Activated CD4-positive, alpha-beta T cell treated with anti-CD3 and anti-CD28 coated beads for 4 hours (primary cell): ENCODE data around the gene VPS41.

Experiments used
- DNase-seq, 2 donors: peaks; one replicate each; pipeline ENCODE4 v3.0.0-alpha.2; 2020

Gene VPS41

DNA sequence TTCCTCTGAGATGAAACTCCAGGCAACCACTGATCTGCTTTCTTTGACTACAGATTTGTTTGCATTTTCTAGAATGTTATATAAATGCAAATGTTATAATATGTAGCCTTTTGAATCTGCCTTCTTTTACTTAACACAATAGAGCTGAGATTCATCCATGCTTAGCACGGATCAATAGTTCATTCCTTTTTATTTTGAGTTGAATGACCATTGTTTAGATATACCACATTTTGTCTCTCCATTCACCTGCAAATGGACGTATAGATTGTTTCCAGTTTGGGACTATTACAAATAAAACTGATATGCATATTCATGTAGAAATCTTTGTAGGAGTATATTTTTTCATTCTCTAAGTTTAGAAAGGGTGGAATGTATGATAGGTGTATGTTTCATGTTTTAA lies 57.7 kb downstream of the VPS41 start:
- DNase-seq: no peak

DNA sequence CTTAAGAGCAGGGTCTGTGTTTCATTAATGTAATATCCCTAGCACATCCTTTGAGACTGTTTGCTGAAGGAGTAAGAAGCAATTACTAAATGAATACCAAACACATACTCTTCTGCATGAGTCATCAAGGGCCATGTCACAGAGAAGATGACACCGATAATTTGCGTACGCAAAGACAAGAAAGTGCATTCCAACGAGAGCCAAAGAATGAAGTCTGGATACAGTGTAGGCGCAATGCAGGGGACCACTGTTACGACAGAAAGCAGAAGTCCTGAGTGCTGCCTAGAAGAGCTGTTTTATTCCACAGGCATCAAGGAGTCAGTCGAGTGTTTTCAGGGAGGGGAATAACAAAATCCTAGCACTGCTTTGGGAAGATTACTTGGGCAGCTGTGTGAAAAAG lies 62.7 kb downstream of the VPS41 start:
- DNase-seq: no peak

DNA sequence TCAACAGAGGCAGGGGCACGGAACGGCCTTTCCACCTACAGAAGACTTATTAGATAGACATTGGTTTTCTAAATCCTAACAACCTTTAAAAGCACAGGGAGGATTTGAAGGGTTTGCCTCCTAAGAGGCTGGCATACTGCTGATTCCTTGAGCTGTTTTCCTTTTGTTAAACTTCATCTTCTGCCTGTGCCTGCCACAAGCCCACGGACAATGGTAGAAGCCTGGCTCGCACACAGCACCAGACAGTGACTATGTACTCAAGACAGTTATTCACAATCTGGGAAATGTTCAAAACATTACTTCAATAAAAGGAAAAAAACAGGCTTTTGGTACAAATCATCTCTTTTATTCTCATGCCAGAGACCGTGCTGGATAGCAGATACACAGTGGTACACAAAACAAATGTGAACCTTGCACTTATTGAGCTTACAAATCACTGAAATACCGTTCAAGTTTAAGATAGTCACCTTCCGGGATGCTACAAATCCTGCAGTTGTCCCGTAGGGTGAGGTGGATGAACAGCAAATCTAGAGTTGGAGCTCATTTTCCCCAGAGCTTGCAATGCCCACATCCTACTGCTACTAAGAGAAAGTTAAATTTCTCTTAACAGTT lies 63.9 kb downstream of the VPS41 start:
- no peak for DNase-seq

GRCh38 chr7:38842746-38843145 lies 66.2 kb downstream of the VPS41 start:
- no peak for DNase-seq

DNA sequence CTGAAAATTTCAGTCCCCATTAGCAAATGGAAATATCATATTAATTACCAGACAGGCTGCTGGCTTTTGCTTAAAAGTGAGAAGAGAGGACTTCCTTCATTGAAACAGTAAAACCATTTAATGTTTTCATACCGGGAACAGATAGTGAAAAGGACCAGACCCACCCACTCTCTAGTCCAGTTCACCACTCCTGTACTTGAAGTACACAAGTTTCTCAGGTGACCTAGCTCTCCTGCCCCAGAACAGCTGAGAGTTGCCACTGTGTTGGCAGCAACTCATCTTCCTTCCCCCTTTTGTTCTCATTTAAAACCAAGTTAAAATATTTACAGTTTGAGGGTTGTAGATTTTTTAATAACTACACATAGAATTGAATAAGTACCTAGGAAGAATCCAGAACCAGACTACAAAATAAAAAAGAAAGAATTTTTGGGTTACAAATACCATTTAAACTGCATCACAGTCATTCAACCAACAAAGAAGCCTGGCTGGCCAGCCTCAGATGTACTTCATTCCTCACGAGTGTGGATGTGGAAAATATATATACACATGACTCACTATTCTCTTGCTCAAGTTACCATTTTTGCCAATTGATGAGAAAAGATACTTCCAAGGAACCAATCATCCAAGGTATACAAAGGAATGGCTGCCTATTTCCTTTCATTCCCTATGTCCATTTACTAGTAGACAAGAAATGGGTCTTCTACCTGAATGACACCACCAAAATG lies 68.1 kb downstream of the VPS41 start:
- DNase-seq: no peak

DNA sequence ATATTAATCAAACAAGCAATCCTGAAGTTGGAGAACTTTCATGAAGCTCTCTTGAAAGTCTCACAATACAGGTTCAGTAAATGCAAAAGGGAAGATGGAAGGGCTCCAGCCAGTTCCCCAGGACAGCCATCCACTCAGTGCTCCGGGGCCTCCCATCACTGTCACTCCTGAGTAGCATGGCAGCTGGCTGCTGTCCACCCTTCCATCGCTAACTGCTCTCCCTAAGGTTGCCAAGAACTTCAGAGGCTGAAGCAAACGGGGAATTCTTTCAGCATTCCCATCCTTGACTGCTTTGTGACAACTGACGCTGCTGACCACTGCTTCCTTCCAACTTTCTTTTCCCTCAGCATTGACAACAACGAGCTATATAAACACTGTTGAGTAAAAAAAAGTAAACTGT lies 69.1 kb downstream of the VPS41 start:
- no peak for DNase-seq

- no peak for DNase-seq
Measured at GRCh38 chr7:38838725-38839385, 70.1 kb downstream of the VPS41 start.

- no peak for DNase-seq
Measured at GRCh38 chr7:38834357-38834756, 74.6 kb downstream of the VPS41 start.

- no peak for DNase-seq
Measured at GRCh38 chr7:38833329-38833728, 75.7 kb downstream of the VPS41 start.

DNA sequence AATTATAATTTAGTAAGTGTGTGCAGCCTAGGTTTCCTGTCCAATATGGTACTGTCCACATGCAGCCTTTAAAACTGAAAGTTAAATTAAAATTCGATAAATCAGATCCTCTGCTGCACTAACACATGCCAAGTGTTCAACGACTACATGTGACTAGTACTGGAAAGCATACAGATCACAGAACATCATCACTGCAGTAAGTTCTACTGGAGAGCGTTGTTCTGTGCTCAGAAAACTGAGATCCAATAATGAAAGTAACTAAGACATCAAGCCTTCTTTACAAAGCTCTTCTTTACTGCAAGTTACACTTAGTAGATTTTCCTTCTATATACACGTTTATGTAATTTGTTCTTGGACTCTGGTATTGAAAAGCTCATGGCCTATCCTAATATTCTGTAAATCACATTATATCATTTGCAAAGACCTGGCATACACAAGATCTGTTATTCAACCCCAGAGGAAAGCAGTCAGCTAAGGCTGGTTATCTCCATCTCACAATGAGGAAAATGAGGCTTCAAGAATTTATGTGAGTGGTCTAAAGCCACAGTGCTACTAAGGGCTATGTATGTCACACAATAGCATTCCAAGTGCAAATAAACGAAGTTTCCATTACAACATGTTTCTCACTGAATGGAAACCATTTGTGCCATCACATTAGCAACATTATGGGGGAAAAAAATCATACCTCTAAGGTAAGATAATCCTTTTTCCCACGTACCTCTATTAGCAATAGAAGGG lies 77.6 kb downstream of the VPS41 start:
- no peak for DNase-seq

DNA sequence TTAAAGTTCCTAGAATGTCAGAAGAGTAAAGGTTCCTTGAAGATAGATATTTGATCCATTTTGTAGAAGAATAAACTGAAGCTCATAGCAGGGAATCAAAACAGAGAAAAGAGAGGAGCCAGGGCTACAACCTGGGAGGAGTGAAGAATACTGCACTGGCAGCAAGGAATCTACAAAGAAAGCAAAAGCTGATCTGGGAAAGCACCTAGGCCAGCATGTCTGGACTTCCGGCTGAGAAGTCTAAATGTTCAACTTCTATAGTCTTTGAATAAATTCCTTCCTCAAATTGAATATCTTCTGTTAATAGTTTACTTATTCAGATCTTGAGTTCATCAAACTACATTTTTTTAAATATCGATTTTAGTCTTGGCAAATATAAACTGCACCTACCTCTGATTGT lies 78.2 kb downstream of the VPS41 start:
- DNase-seq: no peak

DNA sequence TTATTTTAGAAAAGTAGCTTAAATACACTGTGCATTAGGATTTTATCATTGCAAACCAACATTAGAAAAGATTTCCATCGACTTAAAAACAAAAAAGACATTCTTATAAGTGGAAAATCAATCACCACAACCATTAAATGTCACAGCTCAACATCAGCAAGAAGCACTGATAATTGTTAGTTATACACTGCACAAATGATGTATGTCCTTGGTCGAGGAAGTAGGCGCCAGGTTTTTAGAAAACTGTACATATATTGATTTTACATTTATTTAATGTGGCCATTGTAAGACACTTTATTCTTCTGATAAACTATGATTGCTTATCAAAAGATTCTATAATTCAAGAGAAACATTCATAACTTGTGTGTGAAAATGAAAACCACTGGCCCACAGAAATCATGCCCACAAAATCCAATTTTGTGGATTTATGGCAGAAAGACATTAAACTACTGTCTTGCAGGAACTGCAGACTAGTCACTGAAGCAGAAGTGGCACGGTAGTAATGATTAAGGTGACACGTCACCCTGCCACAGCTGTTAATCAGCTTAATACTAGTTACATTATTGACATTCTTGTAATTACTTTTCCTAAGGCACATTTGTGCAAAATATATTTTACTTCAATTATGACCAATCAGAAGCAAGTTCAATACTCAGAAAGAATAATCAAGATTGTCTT lies 79.4 kb downstream of the VPS41 start:
- no peak for DNase-seq

- DNase-seq: no peak
Measured at GRCh38 chr7:38828026-38828425, 81.0 kb downstream of the VPS41 start.

GRCh38 chr7:38825721-38826440 lies 83.1 kb downstream of the VPS41 start:
- no peak for DNase-seq

DNA sequence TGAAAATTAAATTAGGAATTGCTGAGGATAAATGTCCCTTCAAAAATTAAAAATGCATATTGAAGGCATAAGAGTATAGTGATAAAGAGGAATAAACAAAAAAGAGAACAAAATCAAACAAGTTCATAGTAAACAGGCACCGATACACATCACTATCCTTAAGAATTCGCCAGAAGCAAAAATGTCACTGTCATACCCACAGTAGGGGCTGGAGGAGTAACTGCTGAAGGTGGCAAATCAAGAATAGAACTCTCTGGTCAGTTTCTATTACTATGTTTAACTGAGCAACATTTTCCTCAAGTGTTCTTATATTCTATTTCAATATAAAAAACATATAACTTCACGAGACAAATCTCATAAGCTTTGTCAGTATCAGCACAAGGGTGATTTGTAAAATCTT lies 84.0 kb downstream of the VPS41 start:
- DNase-seq: no peak

- DNase-seq: no peak
Measured at GRCh38 chr7:38822549-38822948, 86.4 kb downstream of the VPS41 start.

- no peak for DNase-seq
Measured at GRCh38 chr7:38820571-38820970, 88.4 kb downstream of the VPS41 start.

DNA sequence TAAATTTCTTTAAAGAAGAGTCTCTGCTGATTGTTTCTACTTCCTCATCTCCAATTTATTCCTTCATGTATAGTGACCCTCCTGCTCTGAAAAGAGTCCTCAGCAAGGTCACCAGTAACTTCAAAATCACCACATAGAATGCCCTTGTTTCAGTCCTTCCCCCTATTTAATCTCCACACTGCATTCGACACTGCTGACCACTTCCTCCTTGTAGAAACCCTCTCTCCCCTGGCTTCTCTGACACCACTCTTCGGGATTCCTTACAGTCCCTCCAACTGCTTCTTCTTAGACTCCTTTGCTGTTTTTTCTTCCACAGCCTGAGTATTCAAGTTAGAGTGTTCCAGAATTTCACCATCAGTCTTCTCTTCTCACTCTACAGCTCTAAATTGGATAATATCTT lies 89.5 kb downstream of the VPS41 start:
- no peak for DNase-seq

- DNase-seq: no peak
Measured at GRCh38 chr7:38817526-38817925, 91.5 kb downstream of the VPS41 start.

- DNase-seq: no peak
Measured at GRCh38 chr7:38813768-38814167, 95.2 kb downstream of the VPS41 start.

DNA sequence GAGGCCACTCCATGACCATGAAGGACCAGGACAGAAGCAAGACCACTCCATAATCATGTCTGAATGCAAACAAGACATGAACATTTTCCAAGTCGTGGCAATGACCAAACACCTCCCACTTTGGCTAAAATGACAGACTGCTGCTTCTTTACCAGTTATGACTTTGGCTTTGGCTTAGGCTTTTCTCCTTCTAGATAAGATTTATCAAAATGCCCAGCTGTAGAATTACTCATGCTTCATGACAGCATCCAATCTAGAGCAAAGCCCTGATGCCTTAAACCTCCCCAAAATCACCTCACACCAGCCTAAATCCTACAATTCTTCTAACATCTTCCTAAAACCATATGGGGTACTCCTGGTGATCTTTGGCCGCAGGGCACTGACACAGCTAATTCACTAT lies 102.1 kb downstream of the VPS41 start:
- DNase-seq: no peak

DNA sequence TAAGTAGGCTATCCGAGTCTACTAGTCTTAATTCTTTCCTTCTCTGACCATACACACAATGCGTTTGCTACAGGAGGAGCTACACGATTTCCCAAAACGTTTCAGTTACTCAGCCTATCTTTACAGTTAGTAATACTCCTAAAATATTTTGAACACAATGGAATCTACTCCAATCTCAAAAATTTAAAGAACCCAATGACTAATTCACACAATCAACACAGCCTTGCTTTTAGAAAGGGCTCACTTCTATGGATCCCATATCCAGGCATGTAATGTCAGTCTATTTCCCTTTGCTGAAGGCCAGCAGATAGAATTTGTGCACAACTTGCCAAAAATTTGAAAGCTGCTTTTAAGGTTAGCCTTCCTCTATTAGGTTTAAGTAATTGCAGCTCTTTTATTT lies 107.2 kb downstream of the VPS41 start:
- no peak for DNase-seq
